GM21367 (cell line): Measurements from ENCODE around the gene SNRPA1.
"Not testable (repeated sequence)": the region's sequence is repeated elsewhere in the genome, so short reads cannot be mapped to it uniquely, and the experiment has no call there.

Source experiments
- ATAC-seq: cut with Tn5 transposase; IDR thresholded peaks from one replicate; pipeline ENCODE4 v1.9.1; 2021; ENCODE audit not compliant: unreplicated experiment

The SNRPA1 gene

DNA sequence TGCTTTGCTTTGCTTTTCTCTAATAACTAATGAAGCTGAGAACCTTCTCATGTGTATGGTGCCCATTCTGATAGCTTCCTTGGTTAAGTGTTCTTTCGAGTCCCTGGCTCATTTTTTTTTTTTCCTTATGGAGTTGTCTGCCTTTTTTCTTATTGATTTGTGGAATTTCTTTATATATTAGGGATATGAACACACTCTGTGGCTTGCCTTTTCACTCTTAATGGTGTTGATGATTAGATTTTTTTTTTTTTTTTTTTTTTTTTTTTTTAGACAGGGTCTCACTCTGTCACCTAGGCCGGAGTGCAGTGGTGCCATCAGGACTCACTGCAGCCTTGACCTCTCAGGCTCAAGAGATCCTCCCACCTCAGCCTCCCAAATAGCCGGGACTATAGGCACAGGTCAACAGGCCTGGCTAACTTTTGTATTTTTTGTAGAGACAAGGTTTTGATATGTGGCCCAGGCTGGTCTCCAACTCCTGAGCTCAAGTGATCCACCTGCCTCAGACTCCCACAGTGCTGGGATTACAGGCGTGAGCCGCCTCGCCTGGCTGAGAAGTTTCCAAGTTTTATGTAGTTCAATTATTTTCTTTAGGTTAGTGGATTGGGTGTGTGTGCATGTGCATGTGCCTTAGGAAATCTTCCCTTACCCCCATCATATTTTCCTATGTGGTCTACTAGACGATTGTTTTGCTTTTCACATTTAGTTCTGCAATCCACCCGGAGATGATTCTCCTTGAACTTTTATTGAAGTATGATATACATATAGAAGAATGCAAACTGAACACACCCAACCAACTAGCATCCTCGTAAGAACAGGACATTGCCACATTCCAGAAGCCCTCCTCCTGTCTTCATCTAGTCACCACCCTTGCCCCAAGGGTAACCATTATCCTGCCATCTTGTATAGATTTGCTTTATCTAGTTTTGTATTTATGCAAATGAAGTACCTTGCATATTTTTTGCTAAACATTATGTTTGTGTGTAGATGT is 1.7 kb upstream of the SNRPA1 start:
- ATAC-seq, result no peak

DNA sequence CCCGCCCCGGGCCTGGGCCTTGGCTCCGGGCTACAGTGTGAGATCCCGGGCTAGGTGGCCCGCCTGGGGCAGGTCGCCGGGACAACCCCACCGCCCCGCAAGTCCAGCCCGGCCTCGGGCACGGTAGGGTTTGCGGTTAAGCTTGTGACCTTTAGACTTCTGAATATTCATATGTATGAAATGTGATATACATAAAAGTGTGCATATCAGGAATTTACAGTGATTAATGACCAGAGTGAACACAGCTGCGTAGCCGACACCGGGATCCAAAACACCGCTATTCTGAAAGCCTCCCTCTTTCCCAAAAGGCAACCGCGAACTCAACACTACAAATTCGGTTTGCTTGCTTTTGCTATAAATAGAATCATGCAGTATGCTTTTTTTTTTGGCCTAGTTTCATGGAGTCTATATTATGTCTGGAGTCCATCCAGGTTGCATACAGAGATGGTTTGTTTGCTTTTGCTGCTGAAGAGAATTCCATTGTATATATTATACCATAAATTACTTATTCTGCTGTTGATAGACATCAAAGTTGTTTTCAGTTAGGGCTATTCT is 636 bp upstream of the SNRPA1 start:
- no peak for ATAC-seq

DNA sequence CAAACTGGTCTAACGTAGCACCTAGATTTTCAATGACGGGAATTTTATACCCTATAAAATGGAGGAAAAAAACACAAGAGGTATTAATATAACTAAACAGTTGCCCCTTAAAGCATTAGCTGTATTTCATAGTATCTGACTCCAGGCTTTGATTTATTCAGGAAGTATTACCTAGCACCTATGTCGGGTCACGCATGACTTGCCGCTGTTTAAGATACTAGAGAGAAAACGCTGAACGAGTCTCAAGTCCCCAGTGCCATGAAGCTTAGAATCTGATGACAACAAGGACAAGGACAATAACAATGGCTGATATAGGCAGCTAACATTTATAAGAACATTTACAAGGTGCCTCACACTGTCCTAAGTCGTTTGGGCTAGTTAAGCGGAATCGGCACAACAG is 1.9 kb downstream of the SNRPA1 start:
- no peak for ATAC-seq

DNA sequence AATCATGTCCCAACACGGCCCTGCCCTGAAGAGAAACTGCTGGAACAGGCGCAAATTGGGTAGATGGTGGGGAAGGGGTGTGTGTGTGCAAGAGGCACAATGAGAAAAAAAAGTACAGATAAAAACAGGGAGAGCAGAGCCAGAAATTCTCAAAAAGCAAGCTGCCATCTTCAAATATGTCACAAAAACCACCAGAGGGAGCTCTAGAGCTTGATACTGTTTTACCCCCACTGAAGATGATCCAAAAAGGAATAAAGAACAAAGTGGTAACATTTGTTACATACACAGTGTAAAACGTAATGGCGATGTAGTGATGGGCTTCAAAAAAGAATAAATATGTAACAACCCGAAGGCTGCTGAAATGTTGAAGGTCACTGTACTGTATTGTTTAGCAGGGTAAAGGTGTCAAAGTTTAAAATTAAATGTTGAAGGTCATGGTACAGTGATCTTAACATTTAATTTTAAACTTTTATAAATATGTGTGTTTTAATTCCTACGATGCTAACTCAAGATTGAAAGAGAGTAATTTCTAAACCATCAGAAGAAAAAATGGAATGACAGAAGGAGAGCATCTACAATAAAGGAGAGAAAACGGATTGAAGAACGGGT is 6.0 kb downstream of the SNRPA1 start:
- ATAC-seq, result no peak

DNA sequence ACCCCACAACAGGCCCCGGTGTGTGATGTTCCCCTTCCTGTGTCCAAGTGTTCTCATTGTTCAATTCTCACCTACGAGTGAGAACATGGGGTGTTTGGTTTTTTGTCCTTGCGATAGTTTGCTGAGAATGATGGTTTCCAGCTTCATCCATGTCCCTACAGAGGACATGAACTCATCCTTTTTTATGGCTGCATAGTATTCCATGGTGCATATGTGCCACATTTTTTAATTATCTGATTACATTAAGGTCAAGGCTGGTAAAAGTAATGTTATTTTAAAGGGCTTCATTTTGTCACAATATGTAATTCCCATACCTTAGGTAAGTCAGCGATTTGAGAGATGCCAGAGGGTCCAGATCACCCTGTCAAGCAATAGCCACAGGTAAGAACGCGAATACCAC is 7.7 kb downstream of the SNRPA1 start:
- ATAC-seq, result not testable (repeated sequence)

GRCh38 chr15:101286471-101287114 is 8.5 kb downstream of the SNRPA1 start:
- no peak for ATAC-seq

GRCh38 chr15:101283931-101284330 is 11.1 kb downstream of the SNRPA1 start:
- ATAC-seq, result no peak

DNA sequence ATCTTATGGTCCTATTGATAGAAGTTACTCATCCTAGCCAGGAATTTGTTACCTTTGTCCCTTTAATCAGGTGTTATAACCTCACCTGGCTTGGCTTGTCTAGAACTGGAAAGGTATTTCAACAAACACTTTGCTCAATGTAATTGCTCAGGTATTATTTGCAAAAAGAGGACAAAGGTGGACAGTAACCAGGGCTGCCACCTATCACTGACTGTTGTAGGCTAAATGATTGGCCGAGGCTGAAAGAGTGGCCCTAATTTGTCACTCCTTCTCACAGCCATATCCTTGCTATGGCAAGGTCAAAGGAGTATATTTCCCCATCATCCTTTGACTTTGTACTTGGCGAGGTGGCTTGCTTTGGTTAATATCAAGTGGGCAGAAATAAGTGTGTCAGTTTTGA is 15.0 kb downstream of the SNRPA1 start:
- ATAC-seq, result no peak

DNA sequence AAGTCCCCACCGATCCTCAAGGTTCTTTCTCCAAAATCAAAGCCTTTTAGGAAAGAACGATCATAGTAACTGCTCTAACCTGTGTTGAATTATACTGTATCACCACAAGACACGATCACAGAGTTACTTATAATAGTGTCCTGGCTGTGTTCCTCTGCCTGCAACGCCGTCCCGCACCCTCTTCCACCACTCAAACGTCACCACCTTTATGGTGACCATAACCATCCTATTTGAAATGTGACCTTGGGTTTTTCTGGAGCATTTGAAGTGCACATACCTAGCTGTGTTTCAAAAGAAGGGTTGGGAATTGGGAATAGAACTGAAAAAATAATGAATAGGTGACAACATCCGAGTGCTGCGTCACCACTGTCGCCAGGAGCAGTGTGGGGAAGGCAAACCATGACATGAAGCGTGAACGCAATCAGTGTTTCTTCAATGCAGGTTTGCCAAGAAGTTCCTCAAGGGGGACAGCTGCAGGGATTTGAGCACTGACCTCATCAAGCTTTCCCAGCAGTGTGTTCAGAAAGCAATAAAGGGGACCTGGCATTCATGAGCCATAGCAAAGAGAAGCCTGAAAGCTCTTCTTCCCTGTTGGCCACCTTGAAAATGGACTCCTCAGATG is 17.0 kb downstream of the SNRPA1 start:
- ATAC-seq, result no peak

- peak; percentile 83 for ATAC-seq
These were observed 17.8 kb downstream of the SNRPA1 start, which contains the start of gene SELENOS for GRCh38 chr15:101277038-101277822. TSS of gene SELENOS (minus strand) at chr15:101277485. CDS start at chr15:101277417, 68 bp downstream.

DNA sequence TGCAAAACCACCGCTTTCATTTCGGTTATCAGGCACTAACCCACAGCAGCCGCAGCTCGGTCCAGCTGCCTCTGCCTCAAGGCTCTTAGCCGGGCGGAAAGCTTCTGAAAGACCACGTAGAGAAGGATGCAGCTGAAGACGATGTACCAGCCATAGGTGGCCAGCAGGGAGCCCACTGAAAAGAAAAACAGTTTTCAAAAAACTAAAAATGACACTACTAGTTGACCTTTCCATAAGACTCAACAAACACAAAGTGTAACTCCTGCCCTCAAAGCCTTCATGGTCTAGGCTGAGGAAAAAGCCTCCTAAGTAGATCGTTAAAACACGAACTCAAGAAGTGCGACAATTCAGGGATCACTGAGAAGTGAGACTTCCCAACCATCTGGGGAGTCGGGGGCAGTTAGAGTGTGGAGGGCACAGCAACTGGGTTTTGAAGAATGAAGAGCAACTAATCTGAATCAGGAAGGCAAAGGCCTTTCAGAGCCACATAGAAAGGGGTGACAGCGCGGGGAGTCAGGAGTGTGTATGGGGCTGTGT is 18.5 kb downstream of the SNRPA1 start:
- ATAC-seq, result peak; percentile 41

- peak; percentile 37 for ATAC-seq
These were observed 20.0 kb downstream of the SNRPA1 start for GRCh38 chr15:101275018-101275417.

DNA sequence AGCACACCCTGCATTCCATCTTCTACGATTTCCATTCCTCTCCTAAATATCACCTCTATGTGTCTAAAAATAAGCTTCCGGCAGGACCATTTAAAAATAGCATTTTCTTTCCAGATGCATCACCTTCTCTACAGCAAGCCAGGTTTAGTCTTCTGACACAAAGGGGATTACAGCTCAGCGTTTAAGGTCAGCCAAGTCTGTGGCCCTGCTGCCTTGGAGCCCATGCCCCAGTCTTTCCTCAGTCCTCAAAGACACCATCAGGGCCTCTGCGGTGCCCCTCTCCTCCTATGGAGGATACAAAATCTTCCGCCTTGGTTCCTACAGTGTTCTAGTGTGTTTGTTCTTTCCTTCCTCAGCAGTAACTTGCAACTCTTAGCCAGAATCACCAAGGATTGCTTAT is 21.5 kb downstream of the SNRPA1 start:
- no peak for ATAC-seq

- no peak for ATAC-seq
These were observed 22.5 kb downstream of the SNRPA1 start for GRCh38 chr15:101272584-101272983.

DNA sequence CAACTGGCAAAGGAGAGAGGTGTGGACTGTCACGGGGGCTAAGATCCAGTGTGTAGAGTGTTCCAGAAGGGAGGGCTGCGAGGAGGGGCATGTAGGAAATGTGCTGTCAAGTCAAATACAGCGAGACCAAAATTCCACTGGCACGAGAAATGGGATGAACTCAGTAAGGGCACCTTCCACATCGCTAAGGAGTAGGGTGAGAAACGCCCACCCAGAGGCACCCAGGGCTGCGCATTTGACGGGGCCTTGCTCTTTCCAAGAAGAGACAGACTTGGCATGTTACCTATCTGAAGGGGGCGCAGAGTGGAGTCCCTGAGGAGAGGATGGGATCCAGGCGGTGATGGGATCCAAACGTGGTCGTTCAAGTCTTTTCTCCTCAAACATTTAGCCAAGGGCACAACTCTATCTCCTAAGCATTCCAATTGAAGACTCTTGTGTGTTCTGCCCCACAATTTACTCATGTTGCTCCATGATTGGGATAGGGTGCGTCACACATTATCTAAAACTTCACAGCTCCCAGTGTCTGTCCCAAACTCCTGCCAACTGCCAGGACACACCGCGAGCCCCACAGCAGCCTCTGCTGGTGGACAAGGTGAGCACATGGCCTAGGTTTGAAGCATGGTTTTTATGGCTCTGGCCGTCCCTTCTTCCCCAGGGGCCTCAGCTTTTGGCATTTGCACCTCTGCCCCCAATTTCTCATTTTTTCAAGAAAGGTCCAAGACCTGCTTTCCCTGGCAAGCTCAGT is 25.4 kb downstream of the SNRPA1 start:
- ATAC-seq, result no peak

DNA sequence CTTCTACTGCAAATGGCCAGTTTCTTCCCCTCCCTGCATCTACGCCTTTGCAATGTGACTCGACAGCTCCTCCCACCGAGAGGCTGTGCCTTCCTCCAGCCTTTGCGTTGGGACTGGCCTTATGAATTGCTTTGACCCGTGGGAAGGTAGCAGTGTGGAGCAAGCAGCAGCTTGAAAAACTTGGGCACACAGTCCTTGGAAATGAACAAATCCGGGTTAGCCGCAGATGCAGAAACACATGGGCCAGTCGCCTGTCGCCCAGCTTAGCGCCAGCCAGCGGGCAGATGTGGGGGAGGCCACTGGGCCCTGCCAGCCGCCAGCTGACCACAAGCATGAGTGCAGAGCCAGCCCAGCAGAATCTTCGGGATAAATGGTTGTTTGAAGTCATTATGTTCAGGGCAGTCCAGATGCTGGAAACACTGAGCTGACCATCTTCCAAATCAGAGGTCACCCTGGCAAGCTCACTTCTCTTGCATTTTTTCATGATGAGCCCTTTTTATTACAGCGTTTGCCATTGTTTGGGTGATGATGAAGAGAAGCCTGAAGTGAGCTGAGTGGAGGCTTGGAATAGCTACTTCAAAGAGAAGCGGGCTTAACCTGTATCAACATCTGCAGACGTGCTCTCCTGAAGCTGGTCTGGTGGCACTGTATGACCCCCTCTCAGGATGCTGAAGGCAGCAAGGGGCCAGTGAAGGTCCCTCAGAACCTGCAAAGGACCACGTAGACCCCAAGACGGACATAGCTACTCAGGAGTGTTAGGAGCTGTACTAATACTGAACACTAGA is 27.5 kb downstream of the SNRPA1 start:
- no peak for ATAC-seq

GRCh38 chr15:101266787-101267186 is 28.3 kb downstream of the SNRPA1 start:
- no peak for ATAC-seq

GRCh38 chr15:101266034-101266433 is 29.0 kb downstream of the SNRPA1 start:
- no peak for ATAC-seq
